ENCODE results near the gene PAPOLB.

Gene PAPOLB

DNA sequence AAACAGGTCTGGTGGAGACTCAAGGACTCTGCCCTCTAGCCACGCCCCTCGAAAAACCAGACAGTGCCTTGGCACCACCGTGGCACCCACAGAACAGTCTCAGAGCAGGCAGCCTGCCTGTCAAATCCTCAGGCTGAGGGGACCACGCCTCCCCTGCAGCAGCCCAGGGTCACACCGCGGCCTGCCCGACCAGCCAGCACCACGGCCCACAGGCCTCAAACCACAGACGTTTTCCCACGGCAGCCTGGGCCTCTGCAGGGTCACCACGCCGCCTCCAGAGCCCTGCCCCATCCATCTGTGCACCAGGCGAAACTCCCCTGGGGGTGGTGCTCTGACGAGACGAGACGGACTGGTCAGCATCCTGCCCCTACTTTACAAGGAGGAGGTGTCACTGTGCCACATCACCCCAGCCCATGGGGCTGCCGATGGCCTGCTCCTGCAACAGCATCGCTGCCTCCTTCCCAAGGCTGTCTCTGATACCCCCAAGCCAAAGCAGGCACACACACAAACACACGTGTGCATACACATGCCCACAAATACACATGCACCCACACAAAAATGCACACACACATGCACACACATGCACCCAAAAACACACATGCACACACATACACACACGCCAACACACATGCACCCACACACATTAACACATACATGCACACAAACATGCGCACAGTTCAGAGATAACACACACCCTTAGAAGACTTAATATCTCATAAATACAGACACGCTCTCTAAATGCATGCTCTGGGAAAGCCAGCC lies 24.6 kb downstream of the PAPOLB start:
- ATAC-seq, result no peak; the same call in 2 of the 3 replicates

GRCh38 chr7:4836206-4836661 lies 25.6 kb downstream of the PAPOLB start:
- no peak for TF ChIP-seq ZFP30 (CRISPR knock-in tag; IDR thresholded peaks at IDR 0.05)
- TF ChIP-seq POU6F1 (CRISPR knock-in tag; IDR thresholded peaks at IDR 0.05; ENCODE audit: borderline replicate concordance, low read depth), result no peak
- no peak for TF ChIP-seq ZFP3 (CRISPR knock-in tag; IDR thresholded peaks at IDR 0.05)
- no peak for TF ChIP-seq CSDC2 (CRISPR knock-in tag; IDR thresholded peaks at IDR 0.05)
- TF ChIP-seq ZC3H10 (CRISPR knock-in tag; IDR thresholded peaks at IDR 0.05), result no peak
- TF ChIP-seq ZNF565 (CRISPR knock-in tag; conservative IDR thresholded peaks at IDR 0.05; ENCODE audit: low read depth), result no peak
- TF ChIP-seq, protein P1, sequence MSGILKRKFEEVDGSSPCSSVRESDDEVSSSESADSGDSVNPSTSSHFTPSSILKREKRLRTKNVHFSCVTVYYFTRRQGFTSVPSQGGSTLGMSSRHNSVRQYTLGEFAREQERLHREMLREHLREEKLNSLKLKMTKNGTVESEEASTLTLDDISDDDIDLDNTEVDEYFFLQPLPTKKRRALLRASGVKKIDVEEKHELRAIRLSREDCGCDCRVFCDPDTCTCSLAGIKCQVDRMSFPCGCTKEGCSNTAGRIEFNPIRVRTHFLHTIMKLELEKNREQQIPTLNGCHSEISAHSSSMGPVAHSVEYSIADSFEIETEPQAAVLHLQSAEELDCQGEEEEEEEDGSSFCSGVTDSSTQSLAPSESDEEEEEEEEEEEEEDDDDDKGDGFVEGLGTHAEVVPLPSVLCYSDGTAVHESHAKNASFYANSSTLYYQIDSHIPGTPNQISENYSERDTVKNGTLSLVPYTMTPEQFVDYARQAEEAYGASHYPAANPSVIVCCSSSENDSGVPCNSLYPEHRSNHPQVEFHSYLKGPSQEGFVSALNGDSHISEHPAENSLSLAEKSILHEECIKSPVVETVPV (CRISPR knock-in tag; IDR thresholded peaks at IDR 0.05), result no peak
- TF ChIP-seq PPARA (CRISPR knock-in tag; IDR thresholded peaks at IDR 0.05; ENCODE audit: borderline replicate concordance), result no peak
- TF ChIP-seq OSR1 (CRISPR knock-in tag; IDR thresholded peaks at IDR 0.05), result no peak
- no peak for TF ChIP-seq GLIS3 (CRISPR knock-in tag; IDR thresholded peaks at IDR 0.05)
- no peak for TF ChIP-seq ESRRG (CRISPR knock-in tag; IDR thresholded peaks at IDR 0.05)
- TF ChIP-seq TCF4 (CRISPR knock-in tag; IDR thresholded peaks at IDR 0.05; ENCODE audit: borderline replicate concordance), result no peak
- TF ChIP-seq TOX (CRISPR knock-in tag; IDR thresholded peaks at IDR 0.05; ENCODE audit: borderline replicate concordance), result no peak
- no peak for TF ChIP-seq BACH2 (CRISPR knock-in tag; IDR thresholded peaks at IDR 0.05; ENCODE audit: borderline replicate concordance)
- no peak for ATAC-seq

More for the DNA sequence above, 24.6 kb downstream of the PAPOLB start:
- TF ChIP-seq ZNF8 (CRISPR knock-in tag; IDR thresholded peaks at IDR 0.05) (no peak), ZC3H10 (CRISPR knock-in tag; IDR thresholded peaks at IDR 0.05) (no peak), ZFP3 (CRISPR knock-in tag; IDR thresholded peaks at IDR 0.05) (no peak), ZNF565 (CRISPR knock-in tag; conservative IDR thresholded peaks at IDR 0.05; ENCODE audit: low read depth) (no peak), BACH2 (CRISPR knock-in tag; IDR thresholded peaks at IDR 0.05; ENCODE audit: borderline replicate concordance) (no peak), SNAI2 (CRISPR knock-in tag; IDR thresholded peaks at IDR 0.05) (no peak), ZFP30 (CRISPR knock-in tag; IDR thresholded peaks at IDR 0.05) (no peak), ESRRG (CRISPR knock-in tag; IDR thresholded peaks at IDR 0.05) (no peak), ZNF70 (CRISPR knock-in tag; IDR thresholded peaks at IDR 0.05) (no peak), ARNTL (CRISPR knock-in tag; IDR thresholded peaks at IDR 0.05; ENCODE audit: borderline replicate concordance, low read depth) (no peak), TCF4 (CRISPR knock-in tag; IDR thresholded peaks at IDR 0.05; ENCODE audit: borderline replicate concordance) (no peak), PPARA (CRISPR knock-in tag; IDR thresholded peaks at IDR 0.05; ENCODE audit: borderline replicate concordance) (no peak), CSDC2 (CRISPR knock-in tag; IDR thresholded peaks at IDR 0.05) (no peak), TOX (CRISPR knock-in tag; IDR thresholded peaks at IDR 0.05; ENCODE audit: borderline replicate concordance) (no peak), POU6F1 (CRISPR knock-in tag; IDR thresholded peaks at IDR 0.05; ENCODE audit: borderline replicate concordance, low read depth) (no peak), PATZ1 (CRISPR knock-in tag; IDR thresholded peaks at IDR 0.05; ENCODE audit: borderline replicate concordance) (no peak), CREB5 (CRISPR knock-in tag; IDR thresholded peaks at IDR 0.05; ENCODE audit: low read depth) (no peak), RARB (CRISPR knock-in tag; IDR thresholded peaks at IDR 0.05) (no peak)

Data from SK-N-SH treated with all-trans-retinoic acid at 6 μM for 48 hours (cell line).